Measurements from ENCODE around the gene PHGDH. TPM values are rescaled to one million over a fixed set of nuclear protein-coding genes. Genes with fewer than 3 reads are reported as not detected.

PHGDH gene
- total RNA-seq, 1 donor from 2014 or later: 60.8 TPM

GRCh38 chr1:119791377-119791776 lies 79.6 kb downstream of the PHGDH start:
- H3K27ac ChIP-seq: no peak overlapping the region
- peaks cover 9% of the 10 kb centered on the region for H3K4me1 ChIP-seq
- TF ChIP-seq CTCF (IDR thresholded peaks at IDR 0.05): no peak
- no peak overlapping the region for H3K4me3 ChIP-seq
- H3K9me3 ChIP-seq: no peaks in the 10 kb centered on the region
- no peak for DNase-seq
- no peaks in the 10 kb centered on the region for H3K27me3 ChIP-seq (ENCODE audit: low read depth)
- no peak for ATAC-seq
- intact Hi-C loops (cut with DNase I): no loop called here
- no peaks in the 10 kb centered on the region for H3K36me3 ChIP-seq

Other genes with a start within 250 kb of the PHGDH start
- not detected for gene HSD3B1, start 204.7 kb upstream of the PHGDH start, total RNA-seq
- gene ZNF697, start 63.7 kb upstream of the PHGDH start, total RNA-seq: 8.7 TPM
- gene HMGCS2, start 57.0 kb downstream of the PHGDH start, total RNA-seq: 0.32 TPM
- gene REG4, start 99.5 kb downstream of the PHGDH start, total RNA-seq: not detected
- gene ADAM30, start 184.6 kb downstream of the PHGDH start, total RNA-seq: not detected